GM18861 (cell line): ENCODE measurements around the gene CCDC97.
"Not testable (repeated sequence)": the region's sequence is repeated elsewhere in the genome, so short reads cannot be mapped to it uniquely, and the experiment has no call there.

Source experiments
- ATAC-seq: cut with Tn5 transposase; IDR thresholded peaks from one replicate; pipeline ENCODE4 v1.9.1; 2021; ENCODE audit not compliant: unreplicated experiment

The CCDC97 gene

GRCh38 chr19:41332000-41332399 lies 22.0 kb downstream of the CCDC97 start:
- no peak for ATAC-seq

- ATAC-seq = no peak
Measured at GRCh38 chr19:41332468-41332867, 22.5 kb downstream of the CCDC97 start.

GRCh38 chr19:41334793-41335192 lies 24.8 kb downstream of the CCDC97 start:
- ATAC-seq = no peak

GRCh38 chr19:41335467-41335866 lies 25.5 kb downstream of the CCDC97 start:
- ATAC-seq = no peak

GRCh38 chr19:41339936-41340335 lies 30.0 kb downstream of the CCDC97 start:
- no peak for ATAC-seq

- ATAC-seq = no peak
Measured at GRCh38 chr19:41341669-41342490, 31.9 kb downstream of the CCDC97 start.

- no peak for ATAC-seq
Measured at GRCh38 chr19:41344162-41344561, 34.2 kb downstream of the CCDC97 start.

- ATAC-seq = not testable (repeated sequence)
Measured at GRCh38 chr19:41346916-41347315, 36.9 kb downstream of the CCDC97 start.

- ATAC-seq = no peak
Measured at GRCh38 chr19:41350735-41351338, 40.9 kb downstream of the CCDC97 start.

- ATAC-seq = peak; percentile 28
Measured at GRCh38 chr19:41351339-41352245, 41.6 kb downstream of the CCDC97 start.

GRCh38 chr19:41352279-41352608 lies 42.3 kb downstream of the CCDC97 start:
- no peak for ATAC-seq

- no peak for ATAC-seq
Measured at GRCh38 chr19:41352609-41353465, 42.9 kb downstream of the CCDC97 start.

- ATAC-seq = peak; percentile 36
Measured at GRCh38 chr19:41353466-41354342, 43.7 kb downstream of the CCDC97 start, which contains the start of gene TGFB1. Gene TGFB1, minus strand, starts transcription at chr19:41353922. Its CDS starts 878 bp downstream, at chr19:41353044.

GRCh38 chr19:41354343-41354953 lies 44.5 kb downstream of the CCDC97 start:
- ATAC-seq = no peak

- ATAC-seq = no peak
Measured at GRCh38 chr19:41355035-41355434, 45.1 kb downstream of the CCDC97 start.

GRCh38 chr19:41355802-41356201 lies 45.8 kb downstream of the CCDC97 start:
- no peak for ATAC-seq

GRCh38 chr19:41356984-41357739 lies 47.2 kb downstream of the CCDC97 start:
- ATAC-seq = no peak

GRCh38 chr19:41357746-41358145 lies 47.8 kb downstream of the CCDC97 start:
- no peak for ATAC-seq
